HCT116 (cell line): Measurements from ENCODE around the gene PPP1R3C. TPM values are rescaled to one million over a fixed set of nuclear protein-coding genes. Genes with fewer than 3 reads are reported as not detected.

Source experiments
- ATAC-seq: fragments of 200-7000 bp; cut with Tn5 transposase; 2 replicates; pipeline ENCODE4 v1.9.1; 2020; ENCODE audit warnings: mild to moderate bottlenecking, moderate library complexity
- BruUV-seq: library from RNA; stranded (reverse); fragments of 400-500 nt; replicated peaks from 2 replicates; lab custom pipeline; 2021; lab: Mats Ljungman, UMichigan
- CTCF ChIA-PET: fragments of 300-600 bp; sonication (Branson Sonifier 250); formaldehyde crosslinking; loops from one replicate; lab custom pipeline; 2021; ENCODE audit warnings: antibody characterized with exemption; lab: Charles Lee
- POLR2A ChIA-PET: fragments of 300-600, 350-600 bp; sonication (Branson Sonifier 250); formaldehyde crosslinking; loops from one replicate; lab custom pipeline; 2021; ENCODE audit warnings: antibody characterized with exemption; lab: Charles Lee
- RAD21 ChIA-PET, 2 experiments: fragments of 300-600 bp; sonication (Branson Sonifier 250); formaldehyde crosslinking; loops; one replicate each; lab custom pipeline; 2023; ENCODE audit warnings: low total read pairs in 2 of 2; ENCODE audit not compliant: uncharacterized antibody in 2 of 2, unreplicated experiment in 2 of 2, low non-redundant PET in 1 of 2; lab: Charles Lee
- DNase-seq: peaks from one replicate; pipeline ENCODE4 v3.0.0-alpha.2; 2010; ENCODE audit warnings: low read depth, low spot score
- H2AFZ ChIP-seq: fragments of 200-600 bp; shearing (Covaris generic), sonication (generic); 2 replicates; pipeline ENCODE4 v1.6.1; 2017; ENCODE audit warnings: low read depth, mixed run types, mixed read lengths, antibody characterized with exemption, low read length; ENCODE audit not compliant: poor library complexity, severe bottlenecking
- H3K27ac ChIP-seq: 2 replicates; pipeline ENCODE4 v1.5.1; 2012; ENCODE audit warnings: low read depth, low read length
- H3K27me3 ChIP-seq: fragments of 200-600 bp; sonication (generic); 2 replicates; pipeline ENCODE4 v1.6.1; 2016; ENCODE audit warnings: mixed run types, low read length, mixed read lengths; ENCODE audit not compliant: insufficient read depth
- H3K36me3 ChIP-seq, 2 experiments: fragments of 200-500 bp in 1 of 2; fragments of 200-600 bp in 1 of 2; sonication (Bioruptor generic) in 1 of 2; sonication (generic) in 1 of 2; 2 replicates each; pipeline versions ENCODE4 v1.5.1 to v1.6.1; 2014 to 2016; ENCODE audit warnings: low read length in 2 of 2, inconsistent platforms in 1 of 2, mixed read lengths in 1 of 2, mixed run types in 1 of 2; ENCODE audit not compliant: insufficient read depth in 2 of 2, control insufficient read depth in 1 of 2
- H3K4me1 ChIP-seq, 2 experiments: fragments of 200-600 bp in 1 of 2; sonication (generic) in 1 of 2; 2 replicates each; pipeline versions ENCODE4 v1.5.1 to v1.6.1; 2012 to 2017; ENCODE audit warnings: low read length in 2 of 2, inconsistent platforms in 1 of 2, mild to moderate bottlenecking in 1 of 2, mixed read lengths in 1 of 2, mixed run types in 1 of 2, moderate library complexity in 1 of 2; ENCODE audit not compliant: insufficient read depth in 2 of 2, control insufficient read depth in 1 of 2
- H3K4me2 ChIP-seq: fragments of 200-600 bp; sonication (generic); 2 replicates; pipeline ENCODE4 v1.6.1; 2017; ENCODE audit warnings: mixed run types, low read length, mixed read lengths
- H3K4me3 ChIP-seq, 2 experiments: fragments of 200-600 bp in 1 of 2; sonication (generic) in 1 of 2; replicated peaks in 1 of 2; 2 replicates each; pipeline ENCODE4 v1.5.1; 2011 to 2016; ENCODE audit warnings: low read length in 2 of 2, control low read depth in 1 of 2, low read depth in 1 of 2, mild to moderate bottlenecking in 1 of 2, mixed read lengths in 1 of 2, mixed run types in 1 of 2
- H3K79me2 ChIP-seq: fragments of 200-600 bp; sonication (generic); 2 replicates; pipeline ENCODE4 v1.6.1; 2017; ENCODE audit warnings: mild to moderate bottlenecking, mixed run types, low read length, moderate library complexity, mixed read lengths; ENCODE audit not compliant: insufficient read depth
- H3K9ac ChIP-seq: fragments of 200-600 bp; sonication (generic); 2 replicates; pipeline ENCODE4 v1.6.1; 2016; ENCODE audit warnings: low read length, mixed read lengths
- H3K9me2 ChIP-seq: fragments of 200-600 bp; sonication (generic), shearing (Covaris generic); 2 replicates; pipeline ENCODE4 v1.6.1; 2017; ENCODE audit warnings: mixed run types, mild to moderate bottlenecking, moderate library complexity; ENCODE audit not compliant: insufficient read depth
- H3K9me3 ChIP-seq, 2 experiments: fragments of 200-500 bp in 1 of 2; fragments of 200-600 bp in 1 of 2; sonication (Bioruptor generic) in 1 of 2; sonication (generic) in 1 of 2; 2 replicates each; pipeline ENCODE4 v1.6.1; 2014 to 2017; ENCODE audit warnings: low read length in 2 of 2, mixed read lengths in 2 of 2, inconsistent platforms in 1 of 2, low read depth in 1 of 2, mild to moderate bottlenecking in 1 of 2, mixed run types in 1 of 2, moderate library complexity in 1 of 2; ENCODE audit not compliant: control insufficient read depth in 1 of 2, insufficient read depth in 1 of 2
- H4K20me1 ChIP-seq: fragments of 200-600 bp; sonication (generic), shearing (Covaris generic); 2 replicates; pipeline ENCODE4 v1.6.1; 2017; ENCODE audit warnings: mixed run types, mild to moderate bottlenecking, moderate library complexity; ENCODE audit not compliant: insufficient read depth
- CBX3 ChIP-seq: IDR thresholded peaks from 2 replicates; pipeline ENCODE4 v1.6.1; 2012; ENCODE audit warnings: low read depth
- CEBPB ChIP-seq: IDR thresholded peaks from 2 replicates; pipeline ENCODE4 v1.6.1; 2012; ENCODE audit warnings: low read depth
- EGR1 ChIP-seq: IDR thresholded peaks from 2 replicates; pipeline ENCODE4 v1.6.1; 2012; ENCODE audit warnings: low read depth
- ELF1 ChIP-seq: IDR thresholded peaks from 2 replicates; pipeline ENCODE4 v1.6.1; 2012; ENCODE audit warnings: low read depth, borderline replicate concordance
- EZH2 ChIP-seq: fragments of 200-600 bp; sonication (generic); IDR thresholded peaks from 2 replicates; pipeline ENCODE4 v1.6.1; 2017; ENCODE audit warnings: antibody characterized with exemption, mixed run types
- EZH2phosphoT487 ChIP-seq: fragments of 200-600 bp; IDR thresholded peaks from 2 replicates; pipeline ENCODE4 v1.6.1; 2018; ENCODE audit warnings: antibody characterized with exemption, borderline replicate concordance
- FOSL1 ChIP-seq: IDR thresholded peaks from 2 replicates; pipeline ENCODE4 v1.6.1; 2012; ENCODE audit warnings: low read depth
- JUND ChIP-seq: IDR thresholded peaks from 2 replicates; pipeline ENCODE4 v1.6.1; 2012
- POLR2A ChIP-seq: IDR thresholded peaks from 2 replicates; pipeline ENCODE4 v1.7.0; 2011; ENCODE audit warnings: borderline replicate concordance; ENCODE audit not compliant: insufficient read depth, insufficient read length; ENCODE audit errors: extremely low read depth
- RAD21 ChIP-seq: IDR thresholded peaks from 2 replicates; pipeline ENCODE4 v1.6.1; 2012; ENCODE audit warnings: low read depth, mild to moderate bottlenecking
- SIN3A ChIP-seq: IDR thresholded peaks from 2 replicates; pipeline ENCODE4 v1.6.1; 2012; ENCODE audit warnings: low read depth
- SP1 ChIP-seq: IDR thresholded peaks from 2 replicates; pipeline ENCODE4 v1.6.1; 2012; ENCODE audit warnings: low read depth
- SRF ChIP-seq: IDR thresholded peaks from 2 replicates; pipeline ENCODE4 v1.6.1; 2012; ENCODE audit warnings: low read depth
- TCF7L2 ChIP-seq: IDR thresholded peaks from 2 replicates; pipeline ENCODE4 v1.7.0; 2011; ENCODE audit warnings: borderline replicate concordance, inconsistent platforms; ENCODE audit not compliant: insufficient read depth, insufficient read length; ENCODE audit errors: extremely low read depth
- YY1 ChIP-seq: IDR thresholded peaks from 2 replicates; pipeline ENCODE4 v1.6.1; 2011; ENCODE audit warnings: low read length, low read depth, moderate library complexity, mild to moderate bottlenecking; ENCODE audit not compliant: insufficient replicate concordance; ENCODE audit errors: extremely low read depth
- intact Hi-C: fragments of 100-400 bp; cut with micrococcal nuclease; formaldehyde crosslinking; loops from 2 replicates; pipeline ENCODE4 v1.10.0; 2022
- total RNA-seq: library from RNA; stranded (reverse); gene quantifications from one replicate; pipeline ENCODE4 v1.2.1, GENCODE V29; 2021; ENCODE audit not compliant: unreplicated experiment
- TF ChIP-seq, protein P1 (sequence below): IDR thresholded peaks from 2 replicates; pipeline ENCODE4 v1.6.1; 2011; ENCODE audit warnings: mild to moderate bottlenecking, low read length, moderate library complexity; ENCODE audit not compliant: insufficient replicate concordance; ENCODE audit errors: extremely low read depth
- TF ChIP-seq, protein P2 (sequence below): IDR thresholded peaks from 2 replicates; pipeline ENCODE4 v1.6.1; 2012

The PPP1R3C gene
- total RNA-seq, 1 experiment from 2014 or later = 0.20 TPM

DNA sequence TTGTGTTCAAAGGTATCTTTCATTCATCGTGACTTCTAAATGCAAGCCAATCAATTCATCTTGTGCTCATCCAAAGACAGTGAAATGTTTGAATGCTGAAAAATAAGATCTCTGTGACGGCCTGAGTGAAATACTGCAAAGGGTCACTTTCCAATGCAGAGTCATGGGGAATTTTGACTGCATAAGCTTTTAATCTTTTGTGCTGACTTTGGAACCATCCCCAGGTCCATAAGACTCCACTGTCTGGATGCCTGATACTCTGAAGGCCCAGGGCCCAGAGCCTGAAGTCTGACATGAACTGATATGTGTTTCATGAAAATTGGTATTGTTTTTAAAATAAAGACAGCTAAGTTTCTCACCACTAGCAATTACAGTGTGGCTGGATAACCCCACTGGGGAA is 39.0 kb downstream of the PPP1R3C start:
- ChIA-PET CTCF (no interaction called here), POLR2A (no interaction called here)

DNA sequence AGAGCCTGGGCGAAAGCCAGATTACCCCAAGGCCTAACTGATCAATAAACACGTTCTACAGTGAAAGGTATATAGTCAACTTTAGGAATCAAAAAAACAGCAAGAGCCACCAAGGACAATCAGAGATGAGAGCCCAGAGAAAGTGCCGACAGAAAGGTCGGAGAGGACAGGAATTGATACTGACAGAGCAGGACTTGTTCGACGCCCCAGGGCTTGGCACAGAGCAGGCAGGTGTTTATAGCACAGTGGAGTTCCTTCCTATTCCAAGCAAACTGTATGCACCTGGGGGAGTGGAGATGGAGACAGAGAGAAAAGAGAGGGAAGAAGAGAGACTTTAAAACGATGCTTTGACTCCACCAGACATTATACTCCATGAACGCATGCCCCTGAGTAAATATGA is 39.5 kb downstream of the PPP1R3C start:
- Histone ChIP-seq H3K4me2 (no peak overlapping the region), H3K9ac (no peak overlapping the region), H4K20me1 (no peaks in the 10 kb centered on the region), H3K9me2 (no peaks in the 10 kb centered on the region), H3K4me3 (no peak overlapping the region), H3K36me3 (no peaks in the 10 kb centered on the region), H2AFZ (no peak overlapping the region), H3K27me3 (no peaks in the 10 kb centered on the region), H3K4me1 (peaks cover 1 to 9% of the 10 kb centered on the region in 2 experiments; a peak in 3 of 4 replicates), H3K9me3 (no peaks in the 10 kb centered on the region), H3K79me2 (no peaks in the 10 kb centered on the region), H3K27ac (no peak overlapping the region)
- intact Hi-C loops = no loop called here
- no peak for ATAC-seq
- CTCF ChIA-PET = no interaction called here
- no peak for DNase-seq
- RAD21 ChIA-PET = no interaction called here
- no TSS peak for BruUV-seq
- POLR2A ChIA-PET = no interaction called here
- no peak for TF ChIP-seq SRF
- TF ChIP-seq ELF1 = no peak
- TF ChIP-seq RAD21 = no peak
- TF ChIP-seq FOSL1 = no peak
- TF ChIP-seq EZH2 = no peak
- no peak for TF ChIP-seq CBX3
- TF ChIP-seq YY1 = no peak
- no peak for TF ChIP-seq POLR2A
- no peak for TF ChIP-seq EZH2phosphoT487
- TF ChIP-seq SIN3A = no peak
- TF ChIP-seq SP1 = no peak
- no peak for TF ChIP-seq TCF7L2
- no peak for TF ChIP-seq JUND
- no peak for TF ChIP-seq EGR1

More for the DNA sequence above, 39.0 kb downstream of the PPP1R3C start:
- H3K4me3 ChIP-seq = no peak overlapping the region
- H3K27me3 ChIP-seq = no peaks in the 10 kb centered on the region
- peaks cover 0 to 13% of the 10 kb centered on the region in 2 experiments; a peak in 2 of 4 replicates for H3K4me1 ChIP-seq
- H3K27ac ChIP-seq = no peak overlapping the region
- H3K36me3 ChIP-seq = no peaks in the 10 kb centered on the region
- no peaks in the 10 kb centered on the region for H3K9me2 ChIP-seq
- no peaks in the 10 kb centered on the region for H3K79me2 ChIP-seq
- intact Hi-C loops = no loop called here
- no peak for ATAC-seq
- no TSS peak for BruUV-seq
- H3K9ac ChIP-seq = no peak overlapping the region
- RAD21 ChIA-PET = no interaction called here
- no peaks in the 10 kb centered on the region for H4K20me1 ChIP-seq
- TF ChIP-seq SP1 (no peak), EGR1 (no peak), CBX3 (no peak), JUND (no peak), EZH2phosphoT487 (no peak), SIN3A (no peak), FOSL1 (no peak), CEBPB (no peak), ELF1 (no peak)
- TF ChIP-seq, protein P1, sequence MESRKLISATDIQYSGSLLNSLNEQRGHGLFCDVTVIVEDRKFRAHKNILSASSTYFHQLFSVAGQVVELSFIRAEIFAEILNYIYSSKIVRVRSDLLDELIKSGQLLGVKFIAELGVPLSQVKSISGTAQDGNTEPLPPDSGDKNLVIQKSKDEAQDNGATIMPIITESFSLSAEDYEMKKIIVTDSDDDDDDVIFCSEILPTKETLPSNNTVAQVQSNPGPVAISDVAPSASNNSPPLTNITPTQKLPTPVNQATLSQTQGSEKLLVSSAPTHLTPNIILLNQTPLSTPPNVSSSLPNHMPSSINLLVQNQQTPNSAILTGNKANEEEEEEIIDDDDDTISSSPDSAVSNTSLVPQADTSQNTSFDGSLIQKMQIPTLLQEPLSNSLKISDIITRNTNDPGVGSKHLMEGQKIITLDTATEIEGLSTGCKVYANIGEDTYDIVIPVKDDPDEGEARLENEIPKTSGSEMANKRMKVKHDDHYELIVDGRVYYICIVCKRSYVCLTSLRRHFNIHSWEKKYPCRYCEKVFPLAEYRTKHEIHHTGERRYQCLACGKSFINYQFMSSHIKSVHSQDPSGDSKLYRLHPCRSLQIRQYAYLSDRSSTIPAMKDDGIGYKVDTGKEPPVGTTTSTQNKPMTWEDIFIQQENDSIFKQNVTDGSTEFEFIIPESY = no peak
- TF ChIP-seq, protein P2, sequence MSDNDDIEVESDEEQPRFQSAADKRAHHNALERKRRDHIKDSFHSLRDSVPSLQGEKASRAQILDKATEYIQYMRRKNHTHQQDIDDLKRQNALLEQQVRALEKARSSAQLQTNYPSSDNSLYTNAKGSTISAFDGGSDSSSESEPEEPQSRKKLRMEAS = no peak
- H3K4me2 ChIP-seq = no peak overlapping the region
- H2AFZ ChIP-seq = no peak overlapping the region
- no peaks in the 10 kb centered on the region for H3K9me3 ChIP-seq
- DNase-seq = no peak
